NCI-H2196 (cell line): ENCODE data around the gene CMTM1.
"Not testable (repeated sequence)": the region's sequence is repeated elsewhere in the genome, so short reads cannot be mapped to it uniquely, and the experiment has no call there.

Experiments
- DNase-seq: peaks from one replicate; lab custom pipeline; 2025; ENCODE audit not compliant: unreplicated experiment; lab: John Stamatoyannopoulos, UW

CMTM1 gene

DNA sequence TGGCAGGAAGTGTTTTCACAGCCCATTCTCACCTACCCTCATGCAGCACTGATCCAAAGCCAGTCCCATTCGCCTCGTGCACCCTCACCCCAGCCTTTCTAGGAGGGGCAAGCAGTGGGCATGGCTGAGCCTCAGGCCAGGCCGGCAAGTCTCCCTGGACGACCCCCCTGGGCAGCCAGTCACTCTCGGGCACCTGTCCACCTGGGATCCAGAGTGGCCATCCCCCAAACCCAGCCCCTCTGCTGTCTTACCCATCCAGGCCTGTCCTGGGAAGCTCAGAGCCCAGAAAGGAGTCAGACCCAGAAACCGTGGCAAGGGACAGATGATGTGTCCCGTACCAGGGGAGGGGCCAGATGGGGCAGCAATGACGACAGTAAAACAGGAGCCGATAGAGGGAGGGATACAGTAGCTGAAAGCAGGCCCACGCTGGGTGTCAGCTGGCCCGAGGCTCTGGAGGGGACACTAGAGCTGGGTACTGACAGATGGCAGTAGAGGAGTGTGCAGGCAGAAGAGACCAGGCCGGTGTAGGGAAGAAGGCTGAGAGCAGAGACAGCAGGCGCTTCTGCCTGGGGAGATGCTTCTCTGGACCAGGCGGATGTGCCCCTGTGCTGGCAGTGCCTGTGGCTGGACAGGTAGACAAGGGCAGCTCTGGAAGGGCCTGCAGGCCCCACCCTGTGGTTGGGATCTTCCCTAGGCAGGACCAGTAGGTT, 44.0 kb downstream of the CMTM1 start:
- no peak for DNase-seq

DNA sequence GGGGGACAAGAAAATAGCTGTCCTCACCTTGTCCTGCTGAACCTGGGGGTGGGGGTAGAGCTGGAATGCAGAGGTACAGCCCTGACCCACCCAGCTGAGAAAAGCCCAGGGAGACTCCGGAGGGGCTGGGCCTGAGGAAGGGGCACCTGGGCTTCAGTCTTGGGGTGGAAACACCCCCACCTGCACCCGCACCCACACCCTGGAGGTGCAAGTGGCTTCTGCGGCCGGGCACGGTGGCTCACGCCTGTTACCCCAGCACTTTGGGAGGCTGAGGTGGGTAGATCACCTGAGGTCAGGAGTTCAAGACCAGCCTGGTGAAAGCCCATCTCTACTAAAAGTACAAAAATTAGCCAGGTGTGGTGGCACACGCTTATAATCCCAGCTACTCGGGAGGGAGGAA, 45.7 kb downstream of the CMTM1 start:
- not testable (repeated sequence) for DNase-seq

DNA sequence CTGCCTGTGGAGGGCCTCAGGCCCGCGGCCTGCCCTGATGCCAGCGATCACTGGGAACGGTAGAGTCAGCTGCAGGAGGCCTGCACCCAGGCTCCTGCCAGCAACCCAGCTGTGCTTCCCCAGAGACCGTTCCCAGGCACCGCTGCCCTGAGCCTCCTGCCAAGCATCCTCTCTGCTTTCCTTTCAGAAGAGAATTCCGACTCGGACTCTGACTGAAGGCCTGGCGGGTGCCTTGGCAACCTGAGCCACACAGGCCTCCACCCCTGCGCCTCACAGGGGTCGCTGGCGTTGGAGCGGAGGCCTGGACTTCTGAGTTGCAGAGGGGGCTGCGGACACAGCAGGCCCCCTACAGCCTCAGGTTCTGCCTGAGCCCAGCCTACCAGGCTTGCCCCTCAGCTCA, 46.2 kb downstream of the CMTM1 start:
- no peak for DNase-seq

GRCh38 chr16:66614161-66614802, 48.0 kb downstream of the CMTM1 start:
- DNase-seq = no peak

GRCh38 chr16:66616169-66616568, 49.9 kb downstream of the CMTM1 start:
- no peak for DNase-seq

DNA sequence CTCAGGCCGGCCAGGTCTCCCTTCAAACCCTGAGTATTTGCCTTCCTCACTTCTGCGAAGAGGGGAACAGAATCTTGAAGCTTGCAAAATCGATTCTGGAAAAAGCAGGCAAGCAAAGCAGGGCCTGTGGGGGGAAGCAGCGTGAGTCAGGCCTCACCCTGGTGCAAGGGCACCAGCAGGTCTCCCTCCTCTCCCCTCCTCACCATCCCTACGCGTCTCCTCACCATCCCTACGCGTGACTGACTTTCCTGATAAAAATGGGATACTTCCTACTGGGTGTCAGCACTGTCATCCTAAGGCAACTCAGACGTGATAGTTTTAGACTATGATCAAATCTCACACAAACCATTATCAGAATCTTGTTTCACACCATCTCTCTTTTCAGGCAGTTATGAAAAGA, 50.4 kb downstream of the CMTM1 start:
- no peak for DNase-seq

DNA sequence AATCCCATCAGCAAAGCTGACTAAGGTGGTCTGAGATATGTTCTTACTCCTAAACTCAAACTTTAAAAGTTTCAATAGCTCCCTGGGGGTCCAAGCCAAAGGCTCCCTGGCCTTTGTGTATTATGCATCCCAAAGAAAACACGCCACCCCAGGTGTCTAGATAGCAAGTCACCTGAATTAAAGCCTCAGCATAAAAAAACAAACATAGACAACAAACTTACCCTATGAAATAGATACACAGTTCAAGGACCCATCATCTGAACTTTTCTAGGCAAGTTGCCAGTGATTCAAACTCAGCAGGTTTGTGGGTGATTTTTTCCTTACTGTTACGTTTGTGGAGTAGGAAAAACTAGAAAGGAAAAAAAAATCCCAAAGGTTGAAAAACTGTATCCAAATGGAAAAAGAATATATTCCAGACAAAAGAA, 50.8 kb downstream of the CMTM1 start:
- DNase-seq = no peak

DNA sequence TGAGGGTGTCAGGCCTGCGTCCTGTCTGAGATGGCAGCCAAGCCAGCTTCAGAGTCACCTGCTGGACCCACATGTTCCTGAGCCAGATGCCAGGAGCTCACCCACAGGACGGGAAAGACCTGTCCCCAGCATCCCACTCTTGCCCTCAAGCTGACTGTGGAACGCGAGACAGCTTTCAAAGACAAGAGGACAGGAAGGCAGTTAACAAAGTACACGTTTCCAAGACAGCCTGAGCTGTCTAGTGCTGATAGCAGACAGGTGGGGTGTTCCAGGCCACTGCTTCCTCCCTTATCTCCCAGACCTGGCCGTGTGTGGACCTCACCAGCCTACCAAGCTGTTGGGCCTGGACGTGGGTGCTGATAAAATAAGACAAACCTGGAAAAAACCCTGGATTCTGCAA, 51.5 kb downstream of the CMTM1 start:
- DNase-seq = no peak

DNA sequence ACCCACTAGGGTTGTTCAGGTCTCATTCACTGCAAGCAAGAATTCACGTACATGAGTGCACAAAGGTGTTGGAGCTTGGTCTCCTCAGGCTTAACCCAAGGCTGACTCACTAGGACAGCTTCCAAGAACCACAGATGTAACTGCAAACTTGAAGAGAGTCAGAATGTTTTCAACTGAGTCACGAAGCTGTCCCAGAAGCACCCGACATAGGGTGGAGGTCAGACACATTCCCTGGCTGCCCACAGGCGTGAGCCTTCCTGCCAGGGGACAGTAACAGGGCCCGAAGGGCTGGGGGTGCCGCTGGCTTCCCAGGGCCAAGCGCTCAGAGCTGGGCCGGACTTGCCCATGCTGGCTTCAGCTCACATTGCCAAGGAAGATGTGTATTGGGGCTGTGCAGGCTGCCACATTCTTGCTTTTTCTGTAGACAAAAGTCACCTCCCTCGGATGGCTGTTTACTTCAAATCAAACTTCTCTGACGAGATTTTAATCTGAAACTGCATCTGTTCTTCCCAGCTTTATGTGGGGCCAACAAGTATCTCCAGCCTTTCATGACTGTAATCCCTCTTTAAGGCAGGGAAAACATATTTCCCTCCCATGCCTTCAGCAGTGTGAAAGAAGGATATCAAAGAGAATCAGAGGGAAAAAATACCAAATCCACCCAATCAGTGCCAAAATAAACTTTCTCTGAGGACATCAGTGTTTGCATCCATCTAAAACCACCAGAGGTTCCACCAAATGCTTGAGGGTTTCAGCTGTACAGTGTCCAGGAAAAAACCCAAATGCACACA, 52.5 kb downstream of the CMTM1 start:
- DNase-seq = no peak

GRCh38 chr16:66619534-66620428, 53.5 kb downstream of the CMTM1 start:
- DNase-seq = no peak

GRCh38 chr16:66620429-66620795, 54.2 kb downstream of the CMTM1 start:
- no peak for DNase-seq

DNA sequence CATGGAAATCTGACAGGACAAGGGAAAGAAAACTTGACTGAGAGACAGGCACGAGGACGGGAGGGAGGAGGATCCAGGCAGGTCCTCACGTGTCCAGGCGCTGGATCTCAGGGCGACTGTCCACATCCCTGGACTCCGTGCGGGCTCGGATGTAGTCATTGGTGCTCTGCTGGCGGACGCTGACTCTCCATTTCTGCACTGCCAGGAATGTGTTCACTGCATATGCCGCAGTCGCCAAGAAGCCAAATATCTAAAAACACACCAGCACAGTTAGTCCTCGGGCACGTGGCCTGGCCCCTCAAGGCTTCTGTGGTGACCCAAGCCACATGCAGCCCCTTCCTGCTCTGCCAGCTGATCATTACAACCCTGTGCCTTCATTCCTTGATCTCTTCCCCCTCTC, 55.7 kb downstream of the CMTM1 start:
- DNase-seq = no peak

DNA sequence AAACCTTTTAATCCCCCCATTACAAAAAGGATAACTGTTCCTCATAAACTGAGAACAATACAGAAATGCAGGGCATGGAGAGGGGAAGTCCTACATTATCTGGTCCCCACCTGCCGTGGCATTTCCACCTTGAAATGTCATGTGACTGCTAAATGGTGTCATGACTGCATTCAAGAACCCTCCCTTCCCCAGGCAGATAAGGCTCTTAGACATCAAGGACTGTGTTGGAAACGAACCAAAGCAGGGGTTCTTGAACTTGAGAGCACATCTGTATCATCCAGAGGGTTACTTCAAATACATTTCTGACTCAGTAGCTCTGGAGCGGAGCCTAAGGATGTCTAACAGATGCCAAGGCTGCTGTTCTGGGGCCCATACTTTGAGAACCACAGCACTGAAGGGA, 56.6 kb downstream of the CMTM1 start:
- no peak for DNase-seq

DNA sequence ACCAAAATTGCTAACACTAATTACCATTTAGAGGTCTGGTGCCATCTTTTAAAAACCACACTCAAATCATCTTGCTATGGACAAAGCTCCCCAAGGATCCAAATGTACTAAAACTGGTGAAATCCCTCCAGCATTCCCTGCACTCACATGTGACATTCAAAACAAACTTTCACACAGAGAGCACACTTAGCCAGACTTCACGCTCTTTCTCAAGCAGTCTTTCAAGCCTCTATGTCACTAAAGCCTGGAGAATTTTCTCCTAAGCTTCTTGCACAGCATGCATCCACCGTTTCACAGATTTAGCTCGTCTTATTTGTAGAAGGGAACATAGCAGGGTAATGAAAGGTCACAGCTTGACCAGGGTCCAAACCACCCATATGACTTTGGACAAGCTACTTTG, 57.5 kb downstream of the CMTM1 start:
- DNase-seq = no peak

GRCh38 chr16:66627611-66628378, 61.6 kb downstream of the CMTM1 start:
- DNase-seq = not testable (repeated sequence)
